GM12892 (cell line): ENCODE measurements around the gene NOXRED1.

Source experiments
- DNase-seq: peaks from one replicate; pipeline ENCODE4 v3.0.0; 2011; ENCODE audit not compliant: insufficient read length
- FAIRE-seq: peaks from 2 replicates; lab custom pipeline; 2011; peaks lifted over from hg19 to GRCh38; lab: Jason Lieb, UNC
- POLR2A ChIP-seq: IDR thresholded peaks from 2 replicates; pipeline ENCODE4 v1.6.1; 2011; ENCODE audit warnings: low read depth, low read length, control low read depth
- POLR2AphosphoS5 ChIP-seq: IDR thresholded peaks from 2 replicates; pipeline ENCODE4 v1.6.1; 2011; ENCODE audit warnings: low read depth, low read length, control low read depth
- TAF1 ChIP-seq: IDR thresholded peaks from 2 replicates; pipeline ENCODE4 v1.6.1; 2011; ENCODE audit warnings: low read depth, mild to moderate bottlenecking, control low read depth, low read length, borderline replicate concordance

Gene NOXRED1

DNA sequence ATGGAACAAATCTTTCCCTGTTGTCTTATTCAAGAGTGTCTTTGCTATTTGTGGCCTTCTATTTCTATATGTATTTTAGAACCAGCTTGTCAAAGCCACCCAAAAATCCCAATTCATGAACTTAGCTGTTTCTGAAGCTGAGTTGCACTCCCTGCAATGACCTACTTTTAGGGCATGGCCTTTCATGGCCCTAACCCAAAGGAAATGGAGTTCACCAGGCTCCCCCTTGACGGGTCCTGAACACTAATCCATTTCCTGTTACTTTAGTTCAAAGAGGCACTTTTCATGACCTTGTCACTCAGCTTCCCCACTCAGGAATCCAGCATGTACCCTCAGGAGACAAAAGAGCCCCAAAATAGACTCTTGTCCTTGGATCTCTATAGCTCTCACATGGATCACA is 54.0 kb downstream of the NOXRED1 start:
- TF ChIP-seq POLR2A: no peak
- no peak for TF ChIP-seq POLR2AphosphoS5
- TF ChIP-seq TAF1: no peak
- no peak for FAIRE-seq
- DNase-seq: no peak

DNA sequence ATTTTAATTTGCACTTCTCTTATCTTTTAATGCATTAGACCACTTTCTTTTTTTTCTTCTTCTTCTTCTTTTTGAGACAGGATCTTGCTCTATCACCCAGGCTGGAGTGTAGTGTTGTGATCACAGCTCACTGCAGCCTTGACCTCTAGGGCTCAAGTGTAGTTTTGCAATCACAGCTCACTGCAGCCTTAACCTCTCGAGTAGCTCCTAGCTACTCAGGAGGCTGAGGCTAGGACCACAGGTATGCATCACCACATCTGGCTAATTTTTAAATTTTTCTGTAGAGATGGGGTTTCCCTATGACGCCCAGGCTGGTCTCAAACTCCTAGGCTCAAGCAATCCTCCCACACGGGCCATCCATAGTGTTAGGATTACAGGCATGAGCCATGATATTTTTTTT is 59.2 kb downstream of the NOXRED1 start:
- TF ChIP-seq TAF1 (no peak), POLR2A (no peak)
- no peak for DNase-seq
- no peak for FAIRE-seq

DNA sequence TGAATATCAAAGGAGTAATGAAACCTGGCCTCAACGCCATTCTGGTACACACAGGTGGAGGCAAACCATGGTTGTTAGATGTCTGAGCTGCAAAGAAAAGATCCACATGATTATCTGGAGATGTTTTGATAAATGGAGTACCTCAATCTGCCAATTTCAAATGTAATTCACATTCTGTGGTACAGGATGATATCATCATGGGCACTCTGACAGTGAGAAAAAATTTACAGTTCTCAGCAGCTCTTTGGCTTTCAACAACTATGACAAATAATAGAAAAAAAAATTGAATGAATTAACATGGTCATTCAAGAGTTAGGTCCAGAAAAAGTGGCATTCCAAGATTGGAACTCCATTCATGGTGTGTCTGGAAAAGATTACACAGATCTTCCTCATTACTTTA is 63.7 kb downstream of the NOXRED1 start:
- FAIRE-seq (no peak), DNase-seq (no peak)
- TF ChIP-seq POLR2A: no peak
- no peak for TF ChIP-seq TAF1
- TF ChIP-seq POLR2AphosphoS5: no peak

DNA sequence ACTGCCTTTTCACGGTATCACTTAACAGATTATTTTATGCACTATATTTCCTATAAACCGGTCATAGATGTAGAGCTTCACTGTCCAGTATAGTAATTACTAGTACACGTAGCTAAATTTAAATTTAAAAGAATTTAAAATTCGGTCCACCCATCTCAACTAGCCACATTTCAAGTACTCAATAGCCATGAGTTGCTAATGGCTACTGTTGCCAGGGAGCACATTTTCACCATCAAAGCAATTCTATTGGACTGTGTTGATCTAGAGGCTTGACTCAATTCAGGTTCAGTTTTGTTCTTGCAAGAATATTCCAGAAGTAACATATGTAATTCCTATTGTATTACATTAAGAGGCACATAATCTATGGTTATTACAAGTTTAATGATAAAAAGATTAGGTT is 66.4 kb downstream of the NOXRED1 start:
- TF ChIP-seq POLR2A (no peak), TAF1 (no peak), POLR2AphosphoS5 (no peak)
- DNase-seq (no peak), FAIRE-seq (no peak)

DNA sequence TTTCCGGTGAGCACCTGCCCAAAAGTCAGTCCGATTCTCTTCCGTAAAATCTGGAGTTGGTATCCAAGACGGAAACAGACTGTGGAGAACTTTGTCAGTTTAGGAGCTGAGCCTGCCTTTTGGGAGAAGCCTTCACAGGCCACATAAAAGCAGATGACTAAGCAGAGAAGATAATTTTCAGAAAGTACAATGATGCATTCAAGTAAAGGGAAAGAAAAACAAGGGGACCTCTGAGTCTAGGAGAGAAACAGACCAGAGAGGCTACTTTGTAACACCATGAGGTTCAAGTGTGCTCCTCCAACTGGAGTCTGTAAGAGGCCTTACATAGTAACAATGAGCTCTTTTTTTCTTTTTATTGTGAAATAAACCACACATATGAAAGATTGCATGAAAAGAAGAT is 67.5 kb downstream of the NOXRED1 start:
- FAIRE-seq (no peak), DNase-seq (no peak)
- TF ChIP-seq POLR2A: no peak
- TF ChIP-seq POLR2AphosphoS5: no peak
- no peak for TF ChIP-seq TAF1

DNA sequence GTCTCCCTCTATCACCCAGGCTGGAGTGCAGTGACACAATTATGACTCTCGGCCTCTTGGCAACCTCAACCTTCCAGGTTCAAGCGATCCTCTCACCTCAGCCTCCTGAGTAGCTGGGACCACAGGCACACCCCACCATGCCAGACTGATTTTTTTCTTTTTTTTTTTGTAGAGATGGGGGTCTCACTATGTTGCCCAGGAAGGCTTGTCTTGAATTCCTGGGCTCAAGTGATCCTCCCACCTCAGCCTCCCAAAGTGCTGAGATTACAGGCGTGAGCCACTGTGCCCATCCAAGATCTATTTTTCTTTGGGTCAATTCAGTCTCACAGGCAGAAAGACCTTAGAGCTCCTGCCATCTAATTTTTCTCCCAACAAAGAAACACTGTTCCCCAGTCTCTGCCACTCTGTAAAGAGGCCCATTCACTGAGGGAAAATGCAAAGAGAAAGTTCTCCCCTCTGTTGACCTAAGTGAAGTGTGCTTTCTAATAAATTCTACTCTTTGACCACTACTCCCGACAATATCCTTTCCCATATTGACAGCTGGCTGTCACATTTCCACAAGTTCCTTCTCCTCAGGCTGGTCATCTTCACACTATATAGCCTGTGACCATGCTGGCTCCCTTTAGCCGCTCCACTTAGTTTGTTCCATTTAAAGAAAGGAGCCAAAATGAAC is 69.7 kb downstream of the NOXRED1 start:
- TF ChIP-seq POLR2A: no peak
- TF ChIP-seq POLR2AphosphoS5: no peak
- no peak for TF ChIP-seq TAF1
- FAIRE-seq: no peak
- no peak for DNase-seq

DNA sequence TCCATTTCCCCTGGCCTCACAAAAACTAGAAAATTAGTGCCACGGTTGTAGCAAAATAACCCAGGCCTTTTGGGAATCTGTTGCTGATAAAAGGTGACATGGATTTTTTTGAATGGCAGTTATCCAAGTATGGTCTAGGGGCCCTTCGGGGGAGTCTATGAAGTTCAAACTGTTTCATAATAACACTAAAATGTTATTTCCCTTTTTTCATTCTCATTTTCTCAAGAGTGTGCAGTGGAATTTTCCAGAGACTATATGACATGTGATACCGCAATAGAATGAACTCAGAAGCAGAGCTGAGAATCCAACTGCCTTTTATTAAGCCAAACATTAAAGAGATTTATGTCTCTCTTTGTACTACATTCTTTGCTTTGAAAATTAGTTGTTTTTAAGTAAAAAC is 75.6 kb downstream of the NOXRED1 start:
- FAIRE-seq: no peak
- TF ChIP-seq POLR2AphosphoS5 (no peak), POLR2A (no peak), TAF1 (no peak)
- no peak for DNase-seq

DNA sequence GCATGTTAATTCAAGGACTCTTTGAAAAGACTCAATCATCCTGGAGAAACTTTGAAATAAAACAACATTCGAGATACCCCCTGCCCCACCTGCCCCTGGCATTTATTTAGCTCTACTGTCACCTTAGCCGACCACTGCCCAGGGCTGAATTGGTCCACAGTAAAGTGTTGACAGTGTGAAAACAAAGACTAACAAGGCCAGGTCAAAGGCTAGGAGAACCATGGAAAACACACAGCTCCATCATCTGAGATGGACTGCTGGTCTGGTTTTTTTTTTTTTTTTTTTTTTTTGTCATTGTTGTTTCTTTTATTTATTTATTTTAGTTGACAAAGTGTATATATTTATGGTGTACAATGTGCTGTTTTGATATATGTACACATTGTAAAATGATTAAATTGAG is 76.8 kb downstream of the NOXRED1 start:
- DNase-seq: no peak

DNA sequence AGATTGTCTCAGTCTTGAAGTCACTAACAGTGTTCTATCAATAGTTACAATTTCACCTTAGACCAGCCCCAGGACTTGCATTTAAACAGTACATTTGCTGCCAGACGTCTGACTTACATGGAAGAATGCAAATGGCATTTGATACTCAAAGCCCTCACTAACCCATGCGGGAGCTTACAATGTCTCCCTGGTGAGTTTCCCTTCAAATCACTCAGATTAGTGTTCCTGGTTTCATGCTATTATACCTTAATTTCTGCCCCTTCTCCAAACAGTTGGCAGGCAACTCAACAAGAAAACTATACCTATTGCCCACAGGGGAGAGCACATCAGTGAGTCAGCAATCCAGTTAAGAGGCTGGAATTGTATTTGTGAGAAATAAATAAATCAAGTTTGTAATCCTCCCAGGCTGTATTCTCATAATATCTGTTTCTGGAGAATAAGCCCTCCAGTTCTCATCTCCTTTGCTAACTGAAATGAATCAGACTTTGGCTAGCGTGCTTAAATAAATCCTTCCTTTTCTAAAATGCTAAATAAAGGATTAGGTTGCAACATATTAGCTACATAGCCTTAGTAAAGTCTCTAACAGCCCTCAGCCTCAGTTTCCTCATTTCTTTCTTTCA is 78.8 kb downstream of the NOXRED1 start:
- DNase-seq (no peak), FAIRE-seq (no peak)

More for the DNA sequence above, 76.8 kb downstream of the NOXRED1 start:
- TF ChIP-seq TAF1 (no peak), POLR2A (no peak), POLR2AphosphoS5 (no peak)
- FAIRE-seq: no peak

More for the DNA sequence above, 78.8 kb downstream of the NOXRED1 start:
- TF ChIP-seq POLR2AphosphoS5 (no peak), TAF1 (no peak), POLR2A (no peak)
